ENCODE results near the gene PGLYRP2.

- TF ChIP-seq MXI1 (IDR thresholded peaks at IDR 0.05; ENCODE audit: low read depth, low read length): no peak
- no peak for TF ChIP-seq REST (IDR thresholded peaks at IDR 0.05; ENCODE audit: low read depth, low read length)
- no peak for TF ChIP-seq CTCF (IDR thresholded peaks at IDR 0.05)
Observed at GRCh38 chr19:15432018-15432494, 47.2 kb downstream of the PGLYRP2 start.

Data from SK-N-SH (cell line).